ENCODE data around the gene RIN3. TPM values are rescaled to one million over a fixed set of nuclear protein-coding genes. Genes with fewer than 3 reads are reported as not detected.

The RIN3 gene
- total and polyA plus RNA-seq, 2 of the 4 experiments (the other 2 are of a cell fraction): 2.5 to 11.1 TPM

GRCh38 chr14:92726135-92726932 is 212.8 kb downstream of the RIN3 start:
- Histone ChIP-seq H2BK20ac (ENCODE audit: low read depth, low read length) (no peak overlapping the region), H2BK120ac (ENCODE audit: low read depth, low read length) (no peak overlapping the region), H3K56ac (ENCODE audit: extremely low read depth, insufficient read depth, low read length) (no peak overlapping the region), H3K9me1 (ENCODE audit: insufficient read depth, low read length) (peaks cover 6% of the 10 kb centered on the region; the same call in 1 of the 2 replicates), H2AK5ac (ENCODE audit: low read depth, low read length) (peak overlapping the region; percentile 74), H4K20me1 (ENCODE audit: insufficient read depth, low read length) (peaks cover 3% of the 10 kb centered on the region; the same call in 1 of the 2 replicates), H4K8ac (ENCODE audit: low read depth in 2 of 2, low read length in 2 of 2) (no peak overlapping the region), H3K4ac (ENCODE audit: low read depth, low read length) (no peak overlapping the region), H3K9ac (ENCODE audit: low read depth, low read length) (no peak overlapping the region), H3K79me1 (ENCODE audit: low read depth in 1 of 2, low read length in 2 of 2) (no peaks in the 10 kb centered on the region; a peak in 1 of 4 replicates), H3K23ac (ENCODE audit: low read depth, low read length) (no peak overlapping the region), H4K91ac (ENCODE audit: insufficient read depth, low read depth, low read length) (no peak overlapping the region), H3K4me1 (ENCODE audit: control insufficient read depth, insufficient read depth, low read length) (peaks cover 9% of the 10 kb centered on the region), H3K27ac (ENCODE audit: insufficient read depth, low read length) (no peak overlapping the region), H3K18ac (ENCODE audit: low read depth, low read length) (no peak overlapping the region; the same call in 1 of the 2 replicates), H2AFZ (replicated peaks; ENCODE audit: low read length, poor library complexity) (peak overlapping the region; percentile 64), H2AK9ac (replicated peaks; ENCODE audit: low read depth, low read length, poor library complexity) (no peak overlapping the region), H2BK5ac (ENCODE audit: low read depth, low read length, poor library complexity, severe bottlenecking) (no peak overlapping the region), H3K4me3 (ENCODE audit: insufficient read depth, low read depth, low read length) (no peak overlapping the region), H3K9me3 (ENCODE audit: control insufficient read depth, insufficient read depth, low read length) (no peaks in the 10 kb centered on the region), H3K4me2 (ENCODE audit: low read depth, low read length) (no peak overlapping the region), H3K36me3 (ENCODE audit: control insufficient read depth, insufficient read depth, low read length) (no peaks in the 10 kb centered on the region), H4K5ac (ENCODE audit: low read depth, low read length) (no peak overlapping the region), H3K27me3 (ENCODE audit: control insufficient read depth, insufficient read depth, low read length) (peaks cover 8% of the 10 kb centered on the region), H2BK15ac (ENCODE audit: low read depth, low read length) (peak overlapping the region; percentile 4; the same call in 1 of the 3 replicates), H3K14ac (replicated peaks; ENCODE audit: low read depth, low read length) (no peak overlapping the region)
- ChIA-PET CTCF (no interaction called here), POLR2A (ENCODE audit: unreplicated experiment) (interaction anchor here (0.6 kb wide), 1 partner anchor 22 kb away, joined by 4 read pairs; the partner anchor contains the start of gene LGMN)
- TF ChIP-seq USF2 (IDR thresholded peaks at IDR 0.05; ENCODE audit: low read depth, low read length) (no peak), FOS (IDR thresholded peaks at IDR 0.05; ENCODE audit: low read depth, low read length) (peak; percentile 41; the same call in 1 of the 2 replicates)
- intact Hi-C loops (cut with micrococcal nuclease) (no loop called here), dilution Hi-C loops (cut with HindIII; ENCODE audit: low sequenced_read_pairs, unreplicated experiment) (no loop called here), in situ Hi-C loops (cut with MboI; ENCODE audit: low sequenced_read_pairs) (no loop called here)
- ATAC-seq (ENCODE audit: low read depth) (peak; percentile 88), DNase-seq (peak; percentile 89)
- no CpG with 5 or more reads among the region's 12 CpGs for WGBS, 2 experiments (ENCODE audit: extremely low coverage in 2 of 2, insufficient read length in 1 of 2)
- BruUV-seq (replicated peaks): no TSS peak
